K562 (cell line): ENCODE results near the gene HCCS.

Source experiments
- ELF1 ChIP-seq: fragments of 200-800 bp; sonication (Bioruptor generic); IDR thresholded peaks from 2 replicates; pipeline ENCODE4 v1.6.1; 2016; ENCODE audit warnings: missing genetic modification characterization, missing compliant biosample characterization
- RNF2 ChIP-seq: sonication (generic); IDR thresholded peaks from 2 replicates; pipeline ENCODE4 v1.6.1; 2016
- ZNF274 ChIP-seq: IDR thresholded peaks from 2 replicates; pipeline ENCODE4 v1.6.1; 2011; ENCODE audit warnings: low read depth, mild to moderate bottlenecking, low read length, moderate library complexity, borderline replicate concordance
- TF ChIP-seq, protein P1 (sequence below): sonication (generic); formaldehyde crosslinking; IDR thresholded peaks from 2 replicates; pipeline ENCODE4 v1.8.0; 2022; ENCODE audit warnings: mild to moderate bottlenecking, missing genetic modification reagents

- TF ChIP-seq RNF2 (no peak), ZNF274 (no peak), ELF1 (tag) (no peak)
- TF ChIP-seq, protein P1, sequence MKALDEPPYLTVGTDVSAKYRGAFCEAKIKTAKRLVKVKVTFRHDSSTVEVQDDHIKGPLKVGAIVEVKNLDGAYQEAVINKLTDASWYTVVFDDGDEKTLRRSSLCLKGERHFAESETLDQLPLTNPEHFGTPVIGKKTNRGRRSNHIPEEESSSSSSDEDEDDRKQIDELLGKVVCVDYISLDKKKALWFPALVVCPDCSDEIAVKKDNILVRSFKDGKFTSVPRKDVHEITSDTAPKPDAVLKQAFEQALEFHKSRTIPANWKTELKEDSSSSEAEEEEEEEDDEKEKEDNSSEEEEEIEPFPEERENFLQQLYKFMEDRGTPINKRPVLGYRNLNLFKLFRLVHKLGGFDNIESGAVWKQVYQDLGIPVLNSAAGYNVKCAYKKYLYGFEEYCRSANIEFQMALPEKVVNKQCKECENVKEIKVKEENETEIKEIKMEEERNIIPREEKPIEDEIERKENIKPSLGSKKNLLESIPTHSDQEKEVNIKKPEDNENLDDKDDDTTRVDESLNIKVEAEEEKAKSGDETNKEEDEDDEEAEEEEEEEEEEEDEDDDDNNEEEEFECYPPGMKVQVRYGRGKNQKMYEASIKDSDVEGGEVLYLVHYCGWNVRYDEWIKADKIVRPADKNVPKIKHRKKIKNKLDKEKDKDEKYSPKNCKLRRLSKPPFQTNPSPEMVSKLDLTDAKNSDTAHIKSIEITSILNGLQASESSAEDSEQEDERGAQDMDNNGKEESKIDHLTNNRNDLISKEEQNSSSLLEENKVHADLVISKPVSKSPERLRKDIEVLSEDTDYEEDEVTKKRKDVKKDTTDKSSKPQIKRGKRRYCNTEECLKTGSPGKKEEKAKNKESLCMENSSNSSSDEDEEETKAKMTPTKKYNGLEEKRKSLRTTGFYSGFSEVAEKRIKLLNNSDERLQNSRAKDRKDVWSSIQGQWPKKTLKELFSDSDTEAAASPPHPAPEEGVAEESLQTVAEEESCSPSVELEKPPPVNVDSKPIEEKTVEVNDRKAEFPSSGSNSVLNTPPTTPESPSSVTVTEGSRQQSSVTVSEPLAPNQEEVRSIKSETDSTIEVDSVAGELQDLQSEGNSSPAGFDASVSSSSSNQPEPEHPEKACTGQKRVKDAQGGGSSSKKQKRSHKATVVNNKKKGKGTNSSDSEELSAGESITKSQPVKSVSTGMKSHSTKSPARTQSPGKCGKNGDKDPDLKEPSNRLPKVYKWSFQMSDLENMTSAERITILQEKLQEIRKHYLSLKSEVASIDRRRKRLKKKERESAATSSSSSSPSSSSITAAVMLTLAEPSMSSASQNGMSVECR (CRISPR knock-in tag), result no peak
These were observed 35.3 kb downstream of the HCCS start for GRCh38 chrX:11146411-11146810.
